A673 (cell line): Measurements from ENCODE around the gene ASH1L. TPM values are rescaled to one million over a fixed set of nuclear protein-coding genes. Genes with fewer than 3 reads are reported as not detected.

Experiments
- BruUV-seq: library from RNA; stranded (reverse); fragments of 400-500 nt; replicated peaks from 2 replicates; lab custom pipeline; 2021; lab: Mats Ljungman, UMichigan
- CTCF ChIA-PET: fragments of 300-600 bp; sonication (Branson Sonifier 250); formaldehyde crosslinking; loops from one replicate; lab custom pipeline; 2022; ENCODE audit warnings: antibody characterized with exemption; lab: Charles Lee
- POLR2A ChIA-PET: fragments of 300-600 bp; sonication (Branson Sonifier 250); formaldehyde crosslinking; loops from one replicate; lab custom pipeline; 2022; ENCODE audit warnings: antibody characterized with exemption; ENCODE audit not compliant: low non-redundant PET; lab: Charles Lee
- DNase-seq: peaks from one replicate; pipeline ENCODE4 v3.0.0-alpha.2; 2015; ENCODE audit warnings: low spot score
- H3K27ac ChIP-seq: fragments of 200-600 bp; sonication (generic); 2 replicates; pipeline ENCODE4 v1.5.1; 2016; ENCODE audit warnings: mixed run types, low read depth, mild to moderate bottlenecking, mixed read lengths, antibody characterized with exemption, low read length; ENCODE audit not compliant: poor library complexity, severe bottlenecking
- H3K27me3 ChIP-seq: fragments of 200-600 bp; sonication (generic); replicated peaks from 2 replicates; pipeline ENCODE4 v1.6.1; 2017; ENCODE audit warnings: mixed run types, low read depth, mild to moderate bottlenecking, mixed read lengths, antibody characterized with exemption, low read length; ENCODE audit not compliant: insufficient read depth, poor library complexity
- H3K36me3 ChIP-seq: fragments of 200-600 bp; sonication (generic); 2 replicates; pipeline ENCODE4 v1.6.1; 2016; ENCODE audit warnings: mixed run types, mild to moderate bottlenecking, mixed read lengths, antibody characterized with exemption, low read length; ENCODE audit not compliant: insufficient read depth, poor library complexity, severe bottlenecking
- H3K4me1 ChIP-seq: fragments of 200-600 bp; sonication (generic); 2 replicates; pipeline ENCODE4 v1.6.1; 2017; ENCODE audit warnings: mixed run types, mild to moderate bottlenecking, mixed read lengths, antibody characterized with exemption, low read length; ENCODE audit not compliant: insufficient read depth, poor library complexity, severe bottlenecking
- H3K4me3 ChIP-seq: fragments of 200-600 bp; sonication (generic); 2 replicates; pipeline ENCODE4 v1.5.1; 2016; ENCODE audit warnings: low read depth, mixed run types, mild to moderate bottlenecking, mixed read lengths, low read length; ENCODE audit not compliant: poor library complexity, severe bottlenecking
- H3K9me3 ChIP-seq: fragments of 200-600 bp; sonication (generic); 2 replicates; pipeline ENCODE4 v1.6.1; 2016; ENCODE audit warnings: mixed run types, low read depth, mild to moderate bottlenecking, mixed read lengths, antibody characterized with exemption, low read length; ENCODE audit not compliant: poor library complexity, severe bottlenecking
- CTCF ChIP-seq: fragments of 300-800, 200-600 bp; sonication (generic); conservative IDR thresholded peaks from 2 replicates; pipeline ENCODE4 v1.5.1; 2017; ENCODE audit warnings: low read depth, mild to moderate bottlenecking, antibody characterized with exemption, low read length, moderate library complexity, mixed read lengths
- EZH2 ChIP-seq: fragments of 200-600 bp; sonication (generic); IDR thresholded peaks from 2 replicates; pipeline ENCODE4 v1.6.1; 2017; ENCODE audit warnings: borderline replicate concordance, low read depth, mild to moderate bottlenecking, mixed read lengths, antibody characterized with exemption, low read length; ENCODE audit not compliant: poor library complexity, severe bottlenecking
- intact Hi-C: fragments of 100-400 bp; cut with micrococcal nuclease; formaldehyde crosslinking; loops from one replicate; pipeline ENCODE4 v1.10.0; 2022; ENCODE audit not compliant: unreplicated experiment
- total RNA-seq: library from RNA; stranded (reverse); gene quantifications from 2 replicates; pipeline ENCODE4 v1.2.3, GENCODE V29; 2021

The ASH1L gene
- total RNA-seq, 1 experiment from 2014 or later, result 49.6 TPM

GRCh38 chr1:155472491-155473083, 90.0 kb downstream of the ASH1L start:
- Histone ChIP-seq H3K4me1 (no peaks in the 10 kb centered on the region), H3K4me3 (no peak overlapping the region), H3K27ac (peak overlapping the region; percentile 10), H3K27me3 (no peaks in the 10 kb centered on the region), H3K36me3 (peaks cover 12% of the 10 kb centered on the region), H3K9me3 (peaks cover 15% of the 10 kb centered on the region)
- POLR2A ChIA-PET, result interaction anchor here (0.5 kb wide), 1 partner anchor 77 kb away, joined by 4 read pairs; no protein-coding TSS in a partner anchor
- intact Hi-C loops, result no loop called here
- CTCF ChIA-PET, result no interaction called here
- DNase-seq, result peak; percentile 17
- no TSS peak for BruUV-seq
- TF ChIP-seq EZH2 (no peak), CTCF (no peak)

GRCh38 chr1:155471891-155472290, 90.7 kb downstream of the ASH1L start:
- H3K36me3 ChIP-seq, result peaks cover 12% of the 10 kb centered on the region
- TF ChIP-seq CTCF (no peak), EZH2 (no peak)
- peaks cover 15% of the 10 kb centered on the region for H3K9me3 ChIP-seq
- no peak overlapping the region for H3K27ac ChIP-seq
- no TSS peak for BruUV-seq
- no peaks in the 10 kb centered on the region for H3K27me3 ChIP-seq
- H3K4me1 ChIP-seq, result no peaks in the 10 kb centered on the region
- DNase-seq, result no peak
- intact Hi-C loops, result no loop called here
- ChIA-PET POLR2A (no interaction called here), CTCF (no interaction called here)
- H3K4me3 ChIP-seq, result no peak overlapping the region

GRCh38 chr1:155471026-155471425, 91.6 kb downstream of the ASH1L start:
- BruUV-seq, result no TSS peak
- Histone ChIP-seq H3K27me3 (no peaks in the 10 kb centered on the region), H3K4me3 (no peak overlapping the region), H3K27ac (no peak overlapping the region), H3K4me1 (no peaks in the 10 kb centered on the region), H3K36me3 (peaks cover 12% of the 10 kb centered on the region), H3K9me3 (peaks cover 15% of the 10 kb centered on the region)
- no peak for DNase-seq
- TF ChIP-seq EZH2 (no peak), CTCF (no peak)
- intact Hi-C loops, result no loop called here
- ChIA-PET POLR2A (no interaction called here), CTCF (no interaction called here)
